HepG2 (cell line): ENCODE results near the gene TSPAN9. TPM values are rescaled to one million over a fixed set of nuclear protein-coding genes. Genes with fewer than 3 reads are reported as not detected.

Experiments used
- ATAC-seq: fragments of 200-7000 bp; cut with Tn5 transposase; 3 replicates; pipeline ENCODE4 v1.9.1; 2020; ENCODE audit warnings: mild to moderate bottlenecking, moderate library complexity
- BruUV-seq: library from RNA; stranded (reverse); fragments of 400-500 nt; replicated peaks from 2 replicates; lab custom pipeline; 2021; lab: Mats Ljungman, UMichigan
- CTCF ChIA-PET: fragments of 300-600 bp; formaldehyde crosslinking; extraction: SDS; loops from one replicate; lab custom pipeline; 2021; ENCODE audit warnings: low total read pairs, inconsistent platforms, low intra/inter-chr PET ratio; lab: Yijun Ruan, JAX
- POLR2A ChIA-PET: fragments of 350-600 bp; sonication (Branson Sonifier 250); formaldehyde crosslinking; loops from one replicate; lab custom pipeline; 2020; ENCODE audit warnings: antibody characterized with exemption, inconsistent platforms; lab: Yijun Ruan, JAX
- DNase-seq: peaks from one replicate; pipeline ENCODE4 v3.0.0-alpha.2; 2015; ENCODE audit warnings: low spot score
- FAIRE-seq: peaks from 3 replicates; lab custom pipeline; 2011; peaks lifted over from hg19 to GRCh38; lab: Jason Lieb, UNC
- H2AFZ ChIP-seq: one replicate; pipeline ENCODE4 v1.6.1; 2011; ENCODE audit warnings: low read length, inconsistent platforms
- H3K27ac ChIP-seq: fragments of 300-600 bp; 3 replicates; pipeline ENCODE4 v1.8.0; 2011; ENCODE audit warnings: mixed run types, mild to moderate bottlenecking, mixed read lengths, low read length, inconsistent platforms; ENCODE audit not compliant: insufficient read depth; ENCODE audit errors: extremely low read length
- H3K27me3 ChIP-seq, 2 experiments: fragments of 200-600 bp in 1 of 2; 2 replicates in 1 of 2; 3 replicates in 1 of 2; pipeline versions ENCODE4 v1.6.0 to v1.8.0; 2011; ENCODE audit warnings: low read length in 2 of 2, mild to moderate bottlenecking in 2 of 2, moderate library complexity in 2 of 2, inconsistent platforms in 1 of 2; ENCODE audit not compliant: insufficient read depth in 2 of 2, control insufficient read depth in 1 of 2
- H3K36me3 ChIP-seq, 2 experiments: fragments of 200-600 bp in 1 of 2; replicated peaks in 1 of 2; 2 replicates in 1 of 2; 3 replicates in 1 of 2; pipeline versions ENCODE4 v1.5.1 to v1.8.0; 2011; ENCODE audit warnings: low read length in 2 of 2, inconsistent platforms in 1 of 2; ENCODE audit not compliant: insufficient read depth in 2 of 2, control insufficient read depth in 1 of 2
- H3K4me1 ChIP-seq: 2 replicates; pipeline ENCODE4 v1.5.1; 2012; ENCODE audit warnings: low read length, inconsistent platforms; ENCODE audit not compliant: insufficient read depth
- H3K4me2 ChIP-seq: 2 replicates; pipeline ENCODE4 v1.6.0; 2011; ENCODE audit warnings: low read depth, low read length, inconsistent platforms
- H3K4me3 ChIP-seq, 3 experiments: fragments of 200-600 bp in 1 of 3; sonication (generic), shearing (Covaris generic) in 1 of 3; replicated peaks in 1 of 3; 2 replicates each; pipeline ENCODE4 v1.5.1; 2011 to 2016; ENCODE audit warnings: low read length in 3 of 3, inconsistent platforms in 2 of 3, low read depth in 2 of 3, mild to moderate bottlenecking in 2 of 3, control low read depth in 1 of 3, mixed read lengths in 1 of 3; ENCODE audit not compliant: insufficient read depth in 1 of 3
- H3K79me2 ChIP-seq: one replicate; pipeline ENCODE4 v1.6.1; 2011; ENCODE audit warnings: low read length, inconsistent platforms; ENCODE audit not compliant: insufficient read depth
- H3K9ac ChIP-seq: 2 replicates; pipeline ENCODE4 v1.6.0; 2011; ENCODE audit warnings: mild to moderate bottlenecking, low read depth, low read length, inconsistent platforms; ENCODE audit not compliant: insufficient read depth
- H3K9me3 ChIP-seq: 2 replicates; pipeline ENCODE4 v1.5.1; 2012; ENCODE audit warnings: mild to moderate bottlenecking, low read length
- H4K20me1 ChIP-seq: 2 replicates; pipeline ENCODE4 v1.6.0; 2011; ENCODE audit warnings: inconsistent platforms, mild to moderate bottlenecking, low read length, moderate library complexity; ENCODE audit not compliant: insufficient read depth
- CREB3 ChIP-seq: sonication (generic); formaldehyde crosslinking; IDR thresholded peaks from 2 replicates; pipeline ENCODE4 v1.5.0; 2020; ENCODE audit warnings: missing genetic modification reagents
- LBX2 ChIP-seq: sonication (generic); formaldehyde crosslinking; IDR thresholded peaks from 2 replicates; pipeline ENCODE4 v1.5.0; 2020; ENCODE audit warnings: missing genetic modification reagents, mild to moderate bottlenecking, borderline replicate concordance
- MIER3 ChIP-seq: IDR thresholded peaks from 2 replicates; pipeline ENCODE4 v1.6.1; 2016; ENCODE audit warnings: missing compliant biosample characterization, borderline replicate concordance
- NKX3-1 ChIP-seq: sonication (generic); formaldehyde crosslinking; IDR thresholded peaks from 2 replicates; pipeline ENCODE4 v1.5.0; 2020; ENCODE audit warnings: missing genetic modification reagents
- REPIN1 ChIP-seq: sonication (generic); formaldehyde crosslinking; IDR thresholded peaks from 2 replicates; pipeline ENCODE4 v1.8.0; 2022; ENCODE audit warnings: missing genetic modification reagents, low read depth, mild to moderate bottlenecking, borderline replicate concordance
- SMAD1 ChIP-seq: sonication (generic); formaldehyde crosslinking; IDR thresholded peaks from 2 replicates; pipeline ENCODE4 v1.4.0; 2020; ENCODE audit warnings: missing genetic modification reagents, low read depth, mild to moderate bottlenecking, borderline replicate concordance
- TAF1 ChIP-seq: sonication (generic); formaldehyde crosslinking; IDR thresholded peaks from 2 replicates; pipeline ENCODE4 v1.4.0; 2020; ENCODE audit warnings: missing genetic modification reagents
- ZFP62 ChIP-seq: sonication (generic); formaldehyde crosslinking; IDR thresholded peaks from 2 replicates; pipeline ENCODE4 v1.4.0; 2020; ENCODE audit warnings: missing genetic modification reagents
- ZNF441 ChIP-seq: sonication (generic); formaldehyde crosslinking; IDR thresholded peaks from 2 replicates; pipeline ENCODE4 v1.7.0; 2021; ENCODE audit warnings: missing genetic modification reagents, borderline replicate concordance
- ZSCAN30 ChIP-seq: sonication (generic); formaldehyde crosslinking; IDR thresholded peaks from 2 replicates; pipeline ENCODE4 v1.5.0; 2020; ENCODE audit warnings: mild to moderate bottlenecking, missing genetic modification reagents
- WGBS: methylation state at CpG from one replicate; pipeline ENCODE4 v1.1.6; 2017; ENCODE audit warnings: low lambda C conversion rate; 5-methylcytosine and 5-hydroxymethylcytosine counted together
- in situ Hi-C: cut with HindIII; loops from 2 replicates; pipeline ENCODE4 v1.10.0; 2017; ENCODE audit warnings: low pct_unique_long_range_greater_than_20kb; ENCODE audit not compliant: extremely low pct_ligation_motif_present
- intact Hi-C: fragments of 100-400 bp; cut with micrococcal nuclease; formaldehyde crosslinking; loops from one replicate; pipeline ENCODE4 v1.10.0; 2022; ENCODE audit not compliant: unreplicated experiment
- polyA plus RNA-seq, 8 experiments: library from polyadenylated mRNA; depleted of rRNA in 3 of 8; stranded (reverse) in 7 of 8; unstranded in 1 of 8; fragments of >200 nt; fragmentation: Illumina TruSeq in 4 of 8; extraction: Trizol in 4 of 8; gene quantifications; 2 replicates each; pipeline versions ENCODE4 v1.2.1 to v1.2.3, GENCODE V29; 2011 to 2016; ENCODE audit warnings: low read depth in 4 of 8, missing spikeins in 1 of 8, mixed read lengths in 1 of 8; ENCODE audit not compliant: insufficient read depth in 1 of 8
- total RNA-seq, 5 experiments: library from RNA; depleted of rRNA; stranded (reverse); fragments of >200 nt; fragmentation: Illumina TruSeq; extraction: Trizol; gene quantifications; 2 replicates each; pipeline ENCODE4 v1.2.3, GENCODE V29; 2016; ENCODE audit warnings: low read depth in 1 of 5
- TF ChIP-seq, protein P1 (sequence below), 2 experiments: sonication (generic) in 1 of 2; formaldehyde crosslinking in 1 of 2; IDR thresholded peaks; 2 replicates each; pipeline versions ENCODE4 v1.5.1 to v1.6.1; 2011 to 2020; ENCODE audit warnings: borderline replicate concordance in 1 of 2, low read depth in 1 of 2, low read length in 1 of 2, mild to moderate bottlenecking in 1 of 2, missing genetic modification reagents in 1 of 2, moderate library complexity in 1 of 2

TSPAN9 gene
- total and polyA plus RNA-seq, 2 of the 13 experiments (the other 11 are each of a cell fraction or from before 2014, with no cell fraction given): 18.1 to 42.3 TPM

DNA sequence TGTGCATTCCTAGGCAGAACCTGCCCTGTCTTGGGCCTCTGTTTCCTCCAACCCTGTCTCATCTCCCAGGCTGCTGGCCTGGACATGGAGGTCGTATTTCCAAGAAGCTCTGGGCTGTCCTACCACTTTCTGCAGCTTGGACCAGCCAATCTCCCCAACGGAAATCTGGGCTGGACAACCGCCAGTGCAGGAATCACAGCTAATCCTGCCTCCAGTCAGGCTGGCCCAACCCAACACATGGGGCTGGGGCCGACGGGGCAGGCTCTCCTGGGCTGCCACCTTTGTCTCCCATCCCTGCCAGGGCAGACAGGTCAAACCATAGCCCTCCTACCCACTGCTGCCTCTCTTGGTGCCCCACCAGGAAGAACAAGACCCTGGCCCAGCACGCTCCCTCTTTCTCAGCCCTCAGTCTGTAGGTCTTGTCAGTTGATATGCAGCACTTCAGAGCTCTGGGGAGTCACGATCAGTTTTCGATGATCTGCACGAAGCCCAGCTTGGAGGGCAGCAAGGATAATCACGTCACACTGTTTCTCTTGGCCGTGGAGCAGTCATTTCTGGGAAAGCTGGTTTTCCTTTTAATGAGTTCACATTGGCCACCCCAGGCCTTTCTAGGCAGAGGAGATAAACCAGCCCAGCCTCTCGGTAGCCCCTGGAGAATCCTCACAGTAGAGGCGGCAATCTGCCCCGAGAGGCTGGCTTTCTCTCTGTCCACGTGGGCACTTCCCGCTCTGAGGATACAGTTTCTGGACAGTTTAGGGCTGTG lies 218.6 kb downstream of the TSPAN9 start:
- ATAC-seq (no peak), FAIRE-seq (no peak), DNase-seq (no peak)
- Histone ChIP-seq H3K79me2 (no peaks in the 10 kb centered on the region), H3K27me3 (peaks cover 2 to 35% of the 10 kb centered on the region in 2 experiments; a peak in 3 of 5 replicates), H3K9ac (no peak overlapping the region), H3K4me3 (no peak overlapping the region), H4K20me1 (no peaks in the 10 kb centered on the region; the same call in 1 of the 2 replicates), H3K9me3 (no peaks in the 10 kb centered on the region), H3K27ac (no peak overlapping the region), H3K36me3 (no peaks in the 10 kb centered on the region), H3K4me1 (peaks cover 9% of the 10 kb centered on the region), H2AFZ (no peak overlapping the region), H3K4me2 (no peak overlapping the region)
- intact Hi-C loops: no loop called here
- BruUV-seq: no TSS peak
- WGBS: 60% methylated on average over 12 of the region's 16 CpGs
- ChIA-PET CTCF (no interaction called here), POLR2A (no interaction called here)
- in situ Hi-C loops: loop anchor here (10.0 kb wide), 2 partner anchors 479 to 509 kb away; no protein-coding TSS in a partner anchor
- no peak for TF ChIP-seq ZSCAN30
- TF ChIP-seq ZNF441 (CRISPR knock-in tag): no peak
- no peak for TF ChIP-seq MIER3
- no peak for TF ChIP-seq REPIN1 (CRISPR knock-in tag)
- TF ChIP-seq NKX3-1 (CRISPR knock-in tag): no peak
- TF ChIP-seq, protein P1, sequence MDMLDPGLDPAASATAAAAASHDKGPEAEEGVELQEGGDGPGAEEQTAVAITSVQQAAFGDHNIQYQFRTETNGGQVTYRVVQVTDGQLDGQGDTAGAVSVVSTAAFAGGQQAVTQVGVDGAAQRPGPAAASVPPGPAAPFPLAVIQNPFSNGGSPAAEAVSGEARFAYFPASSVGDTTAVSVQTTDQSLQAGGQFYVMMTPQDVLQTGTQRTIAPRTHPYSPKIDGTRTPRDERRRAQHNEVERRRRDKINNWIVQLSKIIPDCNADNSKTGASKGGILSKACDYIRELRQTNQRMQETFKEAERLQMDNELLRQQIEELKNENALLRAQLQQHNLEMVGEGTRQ (IDR thresholded peaks at IDR 0.05; ENCODE audit: low read depth, low read length): no peak
- TF ChIP-seq, protein P1 (CRISPR knock-in tag; IDR thresholded peaks at IDR 0.05; ENCODE audit: borderline replicate concordance): no peak
- no peak for TF ChIP-seq LBX2 (CRISPR knock-in tag)
- no peak for TF ChIP-seq SMAD1 (CRISPR knock-in tag)
- no peak for TF ChIP-seq TAF1
- no peak for TF ChIP-seq ZFP62
- no peak for TF ChIP-seq CREB3
